ENCODE results near the gene HPSE2. TPM values are rescaled to one million over a fixed set of nuclear protein-coding genes. Genes with fewer than 3 reads are reported as not detected.

Gene HPSE2
- total and polyA plus RNA-seq, 2 of the 13 experiments (the other 11 are each of a cell fraction or from before 2014, with no cell fraction given), result 0.01 TPM; not detected in 1

GRCh38 chr10:98538472-98538871 is 697.2 kb downstream of the HPSE2 start (continued):
- TF ChIP-seq ZHX2 (IDR thresholded peaks at IDR 0.05; ENCODE audit: low read depth) (no peak), ZHX2 (CRISPR knock-in tag; IDR thresholded peaks at IDR 0.05; ENCODE audit: borderline replicate concordance) (no peak), ZNF329 (CRISPR knock-in tag; IDR thresholded peaks at IDR 0.05; ENCODE audit: low read depth) (no peak), POLR2G (IDR thresholded peaks at IDR 0.05; ENCODE audit: low read depth, low read length) (no peak), KLF16 (CRISPR knock-in tag; IDR thresholded peaks at IDR 0.05) (no peak), ZNF350 (CRISPR knock-in tag; IDR thresholded peaks at IDR 0.05; ENCODE audit: borderline replicate concordance, low read depth) (no peak), SMAD1 (CRISPR knock-in tag; IDR thresholded peaks at IDR 0.05; ENCODE audit: borderline replicate concordance, low read depth) (no peak)

GRCh38 chr10:98536551-98536950 is 699.1 kb downstream of the HPSE2 start:
- Histone ChIP-seq H3K4me2 (ENCODE audit: low read depth, low read length) (no peak overlapping the region), H4K20me1 (ENCODE audit: insufficient read depth, low read length) (no peaks in the 10 kb centered on the region), H3K36me3 (replicated peaks in 1 of 2; ENCODE audit: control insufficient read depth in 1 of 2, insufficient read depth in 2 of 2, low read length in 2 of 2) (no peaks in the 10 kb centered on the region), H3K4me3 (replicated peaks in 1 of 3; ENCODE audit: insufficient read depth in 1 of 3, low read depth in 2 of 3, low read length in 3 of 3) (no peak overlapping the region), H3K27me3 (ENCODE audit: control insufficient read depth in 1 of 2, insufficient read depth in 2 of 2, low read length in 2 of 2) (no peaks in the 10 kb centered on the region), H3K9ac (ENCODE audit: insufficient read depth, low read depth, low read length) (no peak overlapping the region), H2AFZ (ENCODE audit: low read length) (no peak overlapping the region), H3K79me2 (ENCODE audit: insufficient read depth, low read length) (no peaks in the 10 kb centered on the region), H3K9me3 (ENCODE audit: low read length) (no peaks in the 10 kb centered on the region), H3K4me1 (ENCODE audit: insufficient read depth, low read length) (no peaks in the 10 kb centered on the region), H3K27ac (ENCODE audit: extremely low read length, insufficient read depth, low read length) (no peak overlapping the region)
- peak; percentile 7 for DNase-seq (ENCODE audit: low spot score)
- ChIA-PET CTCF (ENCODE audit: low intra/inter-chr PET ratio, low total read pairs) (no interaction called here), POLR2A (no interaction called here)
- ATAC-seq, result peak; percentile 60
- no TSS peak for BruUV-seq (replicated peaks)
- FAIRE-seq, result no peak
- intact Hi-C loops (cut with micrococcal nuclease; ENCODE audit: unreplicated experiment) (no loop called here), in situ Hi-C loops (cut with HindIII; ENCODE audit: extremely low pct_ligation_motif_present, low pct_unique_long_range_greater_than_20kb) (no loop called here)
- TF ChIP-seq KLF13 (CRISPR knock-in tag; IDR thresholded peaks at IDR 0.05) (no peak), ATF5 (CRISPR knock-in tag; IDR thresholded peaks at IDR 0.05; ENCODE audit: low read depth) (no peak), HOXA9 (CRISPR knock-in tag; IDR thresholded peaks at IDR 0.05; ENCODE audit: borderline replicate concordance) (no peak), RBFOX2 (IDR thresholded peaks at IDR 0.05; ENCODE audit: low read depth, low read length) (no peak), YEATS2 (CRISPR knock-in tag; IDR thresholded peaks at IDR 0.05; ENCODE audit: borderline replicate concordance) (no peak), UBTF (CRISPR knock-in tag; IDR thresholded peaks at IDR 0.05) (no peak), ZNF543 (CRISPR knock-in tag; IDR thresholded peaks at IDR 0.05) (no peak)
- 16% methylated on average over 3 of the region's 3 CpGs for WGBS (ENCODE audit: low lambda C conversion rate)
